Measurements from ENCODE around the gene GNE.

The GNE gene

DNA sequence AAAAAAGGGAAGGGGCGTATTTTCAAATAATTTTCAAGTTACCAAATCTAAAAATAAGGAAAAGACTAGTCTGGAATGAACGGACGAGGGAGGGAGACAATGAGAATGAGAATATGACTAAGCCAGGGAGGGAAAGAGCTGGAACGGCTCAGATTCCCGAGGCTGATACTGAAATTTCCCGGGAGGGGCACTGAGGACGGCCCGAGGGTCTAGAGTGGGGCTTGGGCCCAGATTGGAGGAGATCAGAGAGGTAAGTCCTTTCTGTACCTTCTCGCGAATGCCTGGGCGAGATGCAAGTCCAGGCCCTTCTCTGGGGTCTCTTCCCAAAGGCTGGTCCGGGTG lies 92.5 kb downstream of the GNE start:
- no peak for DNase-seq

DNA sequence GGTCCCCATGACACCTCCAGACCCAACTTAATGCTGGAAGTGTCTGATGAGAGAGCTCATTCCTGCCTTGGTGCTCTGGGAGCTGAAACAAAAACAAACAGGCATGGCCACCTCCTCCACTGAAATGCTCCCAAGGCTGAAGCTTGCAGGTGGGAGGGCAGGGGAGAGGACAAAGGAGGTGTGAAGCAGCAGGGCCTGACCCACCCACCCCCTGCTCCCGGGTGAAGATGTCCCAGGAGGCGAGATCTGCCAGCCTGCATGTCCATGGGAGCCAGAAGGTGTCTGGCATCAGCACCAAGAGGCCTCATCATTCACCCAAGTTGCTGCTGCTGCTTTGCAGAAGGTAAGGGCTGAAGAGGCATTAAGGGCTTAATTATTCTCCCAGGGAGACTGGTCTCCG lies 93.3 kb downstream of the GNE start:
- DNase-seq, result no peak
